HG02763 (cell line): ENCODE results near the gene PTPN3.

ENCODE experiments used
- ATAC-seq: cut with Tn5 transposase; IDR thresholded peaks from one replicate; pipeline ENCODE4 v1.9.1; 2021; ENCODE audit warnings: mild to moderate bottlenecking, moderate library complexity; ENCODE audit not compliant: unreplicated experiment

PTPN3 gene

GRCh38 chr9:109455391-109455790 is 42.7 kb downstream of the PTPN3 start:
- ATAC-seq: no peak

- no peak for ATAC-seq
These were observed 43.4 kb downstream of the PTPN3 start for GRCh38 chr9:109454601-109455155.

- no peak for ATAC-seq
These were observed 44.1 kb downstream of the PTPN3 start for GRCh38 chr9:109454041-109454440.

GRCh38 chr9:109453210-109453842 is 44.8 kb downstream of the PTPN3 start:
- ATAC-seq: no peak

- ATAC-seq: no peak
These were observed 45.3 kb downstream of the PTPN3 start for GRCh38 chr9:109452761-109453160.

- ATAC-seq: no peak
These were observed 46.6 kb downstream of the PTPN3 start for GRCh38 chr9:109451311-109452025.

- no peak for ATAC-seq
These were observed 47.8 kb downstream of the PTPN3 start for GRCh38 chr9:109450346-109450745.

GRCh38 chr9:109449036-109449798 is 48.9 kb downstream of the PTPN3 start:
- no peak for ATAC-seq

GRCh38 chr9:109448223-109448622 is 49.9 kb downstream of the PTPN3 start:
- ATAC-seq: no peak

GRCh38 chr9:109447329-109448076 is 50.6 kb downstream of the PTPN3 start:
- no peak for ATAC-seq

GRCh38 chr9:109444771-109445320 is 53.3 kb downstream of the PTPN3 start:
- no peak for ATAC-seq

- no peak for ATAC-seq
These were observed 55.4 kb downstream of the PTPN3 start for GRCh38 chr9:109442716-109443115.

- no peak for ATAC-seq
These were observed 56.8 kb downstream of the PTPN3 start for GRCh38 chr9:109441296-109441695.

GRCh38 chr9:109440797-109441287 is 57.3 kb downstream of the PTPN3 start:
- peak; percentile 90 for ATAC-seq

- ATAC-seq: no peak
These were observed 58.0 kb downstream of the PTPN3 start for GRCh38 chr9:109440117-109440515.

GRCh38 chr9:109439378-109440116 is 58.6 kb downstream of the PTPN3 start:
- ATAC-seq: no peak

- no peak for ATAC-seq
These were observed 60.8 kb downstream of the PTPN3 start for GRCh38 chr9:109437286-109437685.

- no peak for ATAC-seq
These were observed 62.0 kb downstream of the PTPN3 start for GRCh38 chr9:109436071-109436470.

GRCh38 chr9:109433476-109433875 is 64.6 kb downstream of the PTPN3 start:
- ATAC-seq: no peak

GRCh38 chr9:109430231-109430630 is 67.9 kb downstream of the PTPN3 start:
- ATAC-seq: no peak
